ENCODE data around the gene UCK1.
"Not testable (repeated sequence)": the region's sequence is repeated elsewhere in the genome, so short reads cannot be mapped to it uniquely, and the experiment has no call there.

UCK1 gene

DNA sequence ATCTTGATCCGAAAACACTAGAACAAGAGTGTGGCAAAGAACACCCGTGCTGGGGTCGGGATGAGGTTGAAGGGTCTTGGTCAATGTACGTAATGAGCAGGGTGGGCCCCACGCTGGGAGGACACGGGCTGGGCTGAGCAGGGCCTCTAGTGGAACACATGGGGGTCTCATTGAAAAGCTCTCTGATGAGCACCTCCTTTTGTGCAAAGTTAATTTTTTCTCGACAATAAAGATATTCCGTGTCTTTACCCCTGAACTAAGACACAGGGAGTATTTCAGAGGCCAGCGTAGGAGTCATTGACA, 8.0 kb downstream of the UCK1 start:
- no peak for DNase-seq

DNA sequence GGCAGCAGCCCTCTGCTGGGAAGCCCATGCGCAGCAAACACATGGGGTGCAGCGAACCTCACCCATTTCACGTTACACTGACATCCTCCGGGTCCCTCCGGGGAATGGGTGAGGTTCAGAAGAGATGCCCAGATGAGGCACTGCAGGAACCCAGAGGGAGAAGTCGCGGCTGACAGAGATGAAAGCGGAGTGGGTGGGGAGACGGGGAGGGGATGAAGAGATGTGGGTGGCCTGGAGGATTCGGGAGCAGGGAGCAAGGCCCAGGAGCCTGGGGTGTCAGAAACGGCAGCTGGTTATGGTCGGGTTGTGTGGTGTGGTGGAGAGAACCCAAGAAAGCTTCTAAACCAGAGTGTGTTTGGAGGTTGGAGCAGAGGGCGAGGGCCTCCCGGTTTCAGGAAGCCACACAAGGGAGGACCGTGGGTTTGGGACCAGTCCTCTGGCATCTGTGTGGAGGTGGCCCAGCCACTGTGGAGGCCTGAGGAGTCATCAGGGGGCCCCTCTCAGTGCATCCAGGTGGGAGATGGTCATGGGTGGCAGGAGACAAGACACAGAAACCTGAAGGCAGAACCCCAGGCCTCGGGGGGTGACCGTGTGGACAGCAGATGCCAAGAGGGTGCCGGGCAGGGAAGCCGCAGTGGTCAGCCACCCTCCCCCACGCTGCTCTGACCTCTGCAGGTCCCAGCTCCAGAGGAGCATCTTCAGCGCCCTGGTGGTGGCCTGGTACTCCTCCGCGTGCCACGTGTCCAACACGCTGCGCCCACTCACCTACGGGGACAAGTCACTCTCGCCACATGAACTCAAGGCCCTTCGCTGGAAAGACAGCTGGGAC, 8.6 kb downstream of the UCK1 start:
- DNase-seq = no peak

DNA sequence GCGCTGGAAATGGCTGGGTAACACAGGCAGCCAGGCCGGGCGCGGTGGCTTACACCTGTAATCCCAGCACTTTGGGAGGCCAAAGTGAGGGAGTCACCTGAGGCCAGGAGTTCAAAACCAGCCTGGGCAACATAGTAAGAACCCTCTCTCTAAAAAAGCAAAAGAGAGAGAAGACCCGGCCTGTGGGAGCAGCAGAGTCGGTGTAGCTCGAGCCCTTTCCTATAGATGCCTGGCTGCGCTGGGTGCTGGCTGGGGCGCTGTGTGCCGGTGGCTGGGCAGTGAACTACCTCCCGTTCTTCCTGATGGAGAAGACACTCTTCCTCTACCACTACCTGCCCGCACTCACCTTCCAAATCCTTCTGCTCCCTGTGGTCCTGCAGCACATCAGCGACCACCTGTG, 9.2 kb downstream of the UCK1 start:
- no peak for DNase-seq

DNA sequence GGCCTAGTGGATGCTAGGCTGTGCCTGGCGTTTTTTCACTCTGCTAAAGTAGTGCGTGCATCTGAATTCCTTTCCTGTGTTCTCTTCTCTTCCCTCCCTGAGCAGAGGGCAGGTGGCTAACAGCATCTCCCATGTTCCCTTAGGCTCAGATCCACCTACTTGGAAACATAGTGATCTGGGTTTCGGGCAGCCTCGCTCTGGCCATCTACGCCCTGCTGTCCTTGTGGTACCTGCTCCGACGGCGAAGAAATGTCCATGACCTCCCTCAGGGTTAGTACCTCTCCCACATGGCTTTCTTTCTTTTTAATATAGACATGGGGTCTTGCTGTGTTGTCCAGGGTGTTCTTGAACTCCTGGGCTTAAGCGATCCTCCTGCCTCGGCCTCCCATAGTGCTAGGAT, 9.9 kb downstream of the UCK1 start:
- no peak for DNase-seq

DNA sequence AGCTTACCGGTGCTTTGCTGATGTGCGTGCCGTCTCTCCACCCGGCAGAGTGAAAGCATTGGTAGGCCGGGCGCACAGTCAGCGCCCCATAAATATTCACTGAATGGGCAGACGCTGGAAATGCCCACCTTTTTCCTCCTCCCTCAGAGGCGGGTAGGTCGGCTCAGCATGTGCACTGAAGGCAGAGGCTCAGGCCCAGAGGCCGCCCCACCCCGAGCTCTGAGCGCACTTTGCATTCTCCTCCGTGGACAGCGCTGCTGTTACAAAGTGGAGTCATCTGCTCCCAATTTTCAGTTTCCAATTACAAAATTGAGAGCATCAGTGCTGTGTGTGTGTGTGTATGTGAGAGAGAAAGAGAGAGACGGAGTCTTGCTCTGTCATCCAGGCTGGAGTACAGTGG, 10.6 kb downstream of the UCK1 start:
- no peak for DNase-seq

DNA sequence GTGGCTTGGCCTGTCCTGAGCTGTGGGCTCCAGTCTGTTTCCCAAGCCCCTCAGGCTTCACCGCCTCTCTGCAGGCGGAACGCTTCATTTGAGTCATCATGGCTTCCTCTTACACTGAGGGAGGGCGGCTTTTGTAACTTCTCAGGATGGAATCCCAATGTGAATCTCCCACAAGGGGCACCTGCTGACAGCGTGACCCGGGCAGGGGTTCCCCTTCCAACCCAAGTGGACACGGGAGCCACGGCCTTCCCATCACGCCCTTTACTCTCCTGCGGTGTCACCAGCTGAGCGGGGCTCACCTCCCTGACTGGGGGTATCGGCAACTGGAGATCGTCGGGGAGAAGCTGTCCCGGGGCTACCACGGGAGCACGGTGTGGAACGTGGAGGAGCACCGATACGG, 12.5 kb downstream of the UCK1 start:
- no peak for DNase-seq

DNA sequence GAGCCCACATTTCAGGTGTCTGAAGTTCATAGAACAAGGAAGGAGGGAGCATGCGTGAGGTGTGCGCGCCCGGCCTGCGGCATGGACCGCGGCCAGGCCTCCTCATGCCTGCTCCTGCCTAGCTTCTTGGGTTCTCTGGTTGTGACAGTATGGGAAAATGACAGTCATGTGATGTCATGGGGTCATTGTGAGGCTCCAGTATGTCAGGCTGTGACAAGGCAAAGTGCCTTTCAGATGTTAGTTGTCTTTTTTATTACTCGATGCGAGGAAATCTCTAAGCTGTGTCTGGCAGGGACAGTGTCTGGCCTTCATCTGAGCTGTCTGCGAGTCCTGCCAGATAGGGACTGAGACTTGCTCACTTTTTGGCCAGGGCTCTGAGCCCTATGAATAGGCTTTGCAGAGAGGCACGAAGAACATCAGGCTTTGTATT, 13.3 kb downstream of the UCK1 start:
- no peak for DNase-seq

DNA sequence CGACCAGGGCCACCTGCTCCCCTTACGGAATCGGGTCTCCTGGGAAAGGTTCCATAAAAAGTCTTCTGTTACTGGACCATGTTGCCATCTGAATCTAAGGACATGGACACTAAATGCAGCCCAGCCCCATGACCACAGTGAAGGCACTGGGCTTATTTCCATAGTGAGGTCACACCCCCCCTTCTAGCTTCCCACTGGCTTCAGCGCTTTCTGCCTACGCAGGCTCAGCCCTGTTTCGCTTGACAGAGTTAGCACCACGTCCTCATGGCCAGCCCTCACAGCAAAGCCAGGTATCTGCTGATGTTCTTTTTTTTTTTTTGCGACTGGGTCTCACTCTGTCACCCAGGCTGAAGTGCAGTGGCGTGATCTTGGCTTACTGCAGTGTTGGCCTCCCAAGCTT, 14.1 kb downstream of the UCK1 start:
- DNase-seq = no peak

DNA sequence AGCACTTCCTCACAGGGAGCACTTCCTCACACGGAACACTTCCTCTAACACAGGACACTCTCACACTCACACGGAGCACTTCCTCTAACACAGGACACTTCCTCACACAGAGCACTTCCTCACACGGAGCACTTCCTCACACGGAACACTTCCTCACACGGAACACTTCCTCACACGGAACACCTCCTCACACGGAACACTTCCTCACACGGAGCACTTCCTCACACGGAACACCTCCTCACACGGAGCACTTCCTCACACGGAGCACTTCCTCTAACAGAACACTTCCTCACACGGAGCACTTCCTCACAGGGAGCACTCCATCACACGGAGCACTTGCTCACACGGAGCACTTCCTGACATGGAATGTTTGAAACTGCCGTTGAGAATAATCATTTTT, 15.0 kb downstream of the UCK1 start:
- no peak for DNase-seq

DNA sequence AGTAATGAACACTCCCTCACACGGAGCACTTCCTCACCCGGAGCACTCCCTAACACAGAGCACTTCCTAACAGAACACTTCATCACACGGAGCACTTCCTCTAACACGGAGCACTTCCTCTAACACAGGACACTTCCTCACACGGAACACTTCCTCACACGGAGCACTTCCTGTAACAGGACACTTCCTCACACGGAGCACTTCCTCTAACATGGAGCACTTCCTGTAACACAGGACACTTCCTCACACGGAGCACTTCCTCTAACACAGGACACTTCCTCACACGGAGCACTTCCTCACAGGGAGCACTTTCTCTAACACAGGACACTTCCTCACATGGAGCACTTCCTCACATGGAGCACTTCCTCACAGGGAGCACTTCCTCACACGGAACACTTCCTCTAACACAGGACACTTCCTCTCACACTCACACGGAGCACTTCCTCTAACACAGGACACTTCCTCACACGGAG, 15.5 kb downstream of the UCK1 start:
- not testable (repeated sequence) for DNase-seq

DNA sequence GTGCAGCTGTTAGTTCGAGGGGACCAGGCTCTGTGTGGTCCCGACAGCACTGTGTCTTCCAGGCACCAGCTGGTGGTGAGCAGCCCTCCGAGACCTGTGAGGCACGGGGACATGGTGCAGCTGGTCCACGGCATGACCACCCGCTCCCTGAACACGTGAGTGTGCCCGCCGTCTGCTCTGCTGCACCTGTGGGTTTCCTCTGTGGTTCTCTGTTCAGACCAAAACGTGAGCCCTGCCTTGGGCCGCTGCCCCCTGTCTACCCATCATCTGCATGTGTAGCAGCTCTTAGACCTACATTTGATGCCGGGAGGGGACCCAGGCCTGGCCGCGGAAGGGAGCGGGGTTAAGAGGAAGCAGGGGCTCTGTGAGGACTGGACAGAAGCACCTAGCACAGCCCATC, 17.9 kb downstream of the UCK1 start:
- no peak for DNase-seq

DNA sequence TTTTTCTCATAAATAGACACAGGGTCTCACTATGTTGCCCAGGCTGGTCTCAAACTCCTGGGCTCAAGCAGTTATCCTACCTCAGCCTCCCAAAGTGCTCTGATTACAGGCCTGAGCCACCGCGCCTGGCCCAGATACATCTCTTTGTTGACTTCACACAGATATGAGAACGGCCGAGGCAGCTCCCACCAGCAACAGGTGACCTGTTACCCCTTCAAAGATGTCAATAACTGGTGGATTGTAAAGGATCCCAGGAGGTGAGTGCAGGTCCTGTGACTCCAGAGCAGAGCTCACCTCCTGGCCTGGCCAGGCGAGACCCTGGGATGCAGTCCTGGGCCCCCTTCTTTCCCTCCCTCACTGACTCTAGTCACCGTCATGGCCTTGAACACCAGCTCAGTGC, 19.2 kb downstream of the UCK1 start:
- no peak for DNase-seq

DNA sequence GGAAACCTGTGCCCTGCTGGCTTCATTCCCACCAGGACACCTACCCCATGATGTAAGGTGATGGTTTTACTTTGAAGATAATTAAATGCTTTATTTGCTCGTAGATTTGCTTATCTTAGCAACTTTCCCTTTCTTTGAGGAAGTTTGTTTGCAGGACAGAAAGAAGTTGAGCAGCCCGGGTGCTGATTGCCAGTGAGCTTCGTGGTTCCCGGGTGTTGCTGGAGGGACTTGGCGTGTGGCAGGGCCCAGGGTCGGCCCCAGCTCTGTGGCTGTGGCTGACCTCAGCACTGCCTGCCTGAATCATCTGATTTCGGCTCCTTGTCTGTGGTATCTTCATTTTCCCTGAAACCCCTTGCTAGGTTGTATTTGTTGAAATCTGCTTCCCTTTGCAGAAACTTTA, 19.6 kb downstream of the UCK1 start:
- no peak for DNase-seq

DNA sequence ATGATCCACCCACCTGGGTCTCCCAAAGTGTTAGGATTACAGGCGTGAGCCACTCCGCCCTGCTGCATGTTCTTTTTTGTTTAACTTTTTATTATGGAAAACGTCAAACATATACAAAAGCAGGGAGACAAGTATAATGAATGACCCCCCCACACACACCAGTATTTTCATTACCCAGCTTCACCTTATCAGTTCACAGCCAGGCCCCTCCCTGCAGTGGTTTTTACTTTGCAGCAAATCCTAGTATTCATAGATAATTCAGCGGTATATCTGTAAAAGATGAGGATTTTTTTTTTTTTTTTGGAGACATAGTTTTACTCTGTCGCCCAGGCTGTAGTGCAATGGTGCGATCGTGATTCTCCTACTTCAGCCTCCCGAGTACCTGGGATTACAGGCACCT, 26.1 kb downstream of the UCK1 start:
- DNase-seq = no peak

DNA sequence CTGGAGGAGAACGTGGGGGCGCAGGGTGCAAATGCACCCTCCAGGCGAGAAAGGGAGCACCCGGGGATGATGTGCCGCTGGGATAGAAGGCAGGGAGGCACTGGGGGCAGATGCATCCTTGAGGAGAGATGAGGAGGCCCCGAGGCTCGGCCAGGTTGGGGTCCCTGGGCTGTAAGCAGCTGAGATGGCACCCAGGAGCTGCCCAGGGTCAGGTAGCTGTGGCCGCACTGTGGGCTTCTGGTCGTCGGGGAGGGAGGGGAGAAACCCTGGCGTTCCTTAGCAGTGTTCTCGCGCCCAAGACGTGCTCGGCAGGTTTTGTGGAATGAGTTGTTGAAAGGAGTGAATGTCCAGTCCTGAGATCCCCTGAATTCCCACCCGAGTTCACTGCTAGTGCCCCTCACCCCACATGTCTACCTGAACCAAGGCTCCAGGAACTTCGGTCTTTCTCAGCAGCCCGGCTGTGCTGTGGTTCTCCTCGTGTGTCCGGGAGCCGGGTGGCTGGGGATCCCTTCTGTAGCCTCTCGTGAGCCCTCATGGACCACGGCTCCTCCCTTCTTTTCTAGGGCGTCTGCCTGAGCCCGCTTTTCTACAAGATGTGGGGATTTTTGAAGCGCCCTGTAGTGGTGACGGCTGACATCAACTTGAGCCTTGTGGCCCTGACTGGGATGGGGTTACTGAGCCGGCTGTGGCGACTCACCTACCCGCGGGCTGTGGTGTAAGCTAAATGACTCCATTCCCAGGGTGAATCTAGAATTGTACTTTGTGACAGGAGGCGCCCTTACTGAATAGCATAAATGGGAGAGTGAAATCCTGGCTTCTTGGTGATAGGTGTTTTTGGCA, 27.2 kb downstream of the UCK1 start:
- DNase-seq = no peak

DNA sequence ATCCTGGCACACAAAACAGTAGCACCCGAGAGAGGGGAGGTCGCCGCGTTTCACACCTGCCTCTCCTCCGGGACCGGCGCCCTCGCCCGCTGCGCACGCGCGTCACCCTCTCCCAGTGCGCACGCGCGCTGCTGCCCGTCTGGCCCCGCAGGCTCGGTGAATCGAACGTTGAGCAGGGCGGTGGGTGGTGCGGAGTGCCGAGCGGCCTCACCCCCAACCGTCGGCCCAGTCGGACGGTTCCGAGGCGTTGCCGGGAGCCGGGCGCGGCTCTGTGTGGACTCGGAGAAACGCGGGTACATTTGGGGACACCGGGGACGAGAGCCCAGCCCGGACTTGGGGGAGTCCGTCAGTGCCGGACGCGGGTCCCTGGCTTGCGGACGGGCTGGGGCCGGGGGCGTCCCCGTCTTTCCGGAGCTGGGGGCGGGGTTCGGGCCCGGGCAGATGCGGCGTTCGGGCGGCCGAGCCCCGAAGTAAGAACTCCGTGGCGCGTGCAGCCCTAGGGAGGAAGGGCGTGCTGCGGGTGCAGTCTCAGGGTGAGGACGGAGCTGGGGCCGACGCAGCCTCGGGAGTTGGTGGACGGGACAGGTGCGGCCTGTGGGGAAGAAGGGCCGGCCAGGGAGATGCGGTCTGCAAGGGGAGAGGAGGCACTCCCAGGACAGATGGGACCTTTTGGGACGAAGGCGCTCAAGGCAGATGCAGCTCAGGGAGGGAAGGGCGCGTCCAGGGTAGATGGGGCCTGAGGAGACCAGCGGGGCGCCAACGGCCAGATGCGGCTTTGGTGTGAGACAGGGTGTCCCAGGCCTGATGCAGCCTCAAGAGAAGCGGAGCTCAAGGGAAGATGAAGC, 28.1 kb downstream of the UCK1 start, which contains the start of gene POMT1:
POMT1 (plus strand) TSS at position 138 of the 845 bp plus-strand sequence. CDS start 1,301 bp downstream, outside the sequence.
- DNase-seq = peak; percentile 90

DNA sequence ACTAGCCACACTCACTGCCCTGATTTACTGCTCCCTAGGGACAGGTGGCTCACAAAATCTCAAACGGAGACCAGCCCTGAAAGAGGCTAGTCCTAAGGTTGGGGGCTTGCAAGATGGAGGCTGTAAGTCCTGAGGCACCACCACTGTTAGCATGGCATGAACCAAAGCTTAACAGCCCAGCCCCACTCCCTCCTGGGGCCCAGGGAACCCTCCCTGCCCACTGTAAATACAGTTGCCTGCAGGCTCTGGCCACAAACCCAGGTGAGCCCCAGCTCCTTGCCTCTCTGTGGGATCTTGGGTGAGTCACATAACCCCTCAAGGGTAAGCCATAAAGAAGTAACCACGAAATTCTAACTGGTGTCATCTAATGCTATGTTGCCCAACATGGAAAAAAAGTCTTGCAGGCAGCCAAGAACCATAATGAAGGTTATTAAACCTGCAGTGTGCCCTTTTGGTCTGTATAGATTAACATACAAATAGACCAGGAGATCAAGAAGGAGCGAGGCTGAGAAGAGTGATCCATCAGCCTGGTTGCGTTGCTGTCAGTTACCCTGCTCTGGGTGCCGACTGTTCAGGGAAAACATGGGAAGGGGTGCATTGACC, 30.0 kb downstream of the UCK1 start:
- no peak for DNase-seq

DNA sequence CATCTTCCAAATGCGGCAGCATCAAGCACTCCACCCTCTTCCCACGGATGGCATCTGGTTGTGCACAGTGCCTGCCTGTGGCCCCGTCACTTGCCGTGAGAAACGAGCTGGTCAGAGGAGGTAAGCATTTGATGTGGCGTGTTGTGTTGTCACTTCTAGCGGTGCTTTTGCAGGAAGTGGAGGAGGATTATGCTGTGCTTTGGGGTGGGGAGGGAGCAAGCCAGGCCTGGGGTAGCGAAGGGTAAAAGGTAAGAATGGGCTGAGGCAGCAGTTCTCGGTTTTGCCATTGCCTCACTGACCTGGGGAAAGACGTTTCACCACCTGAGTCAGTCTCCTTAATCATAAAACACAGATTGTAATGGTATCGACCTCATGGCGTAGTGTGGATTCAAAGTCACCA, 30.7 kb downstream of the UCK1 start:
- DNase-seq = no peak

DNA sequence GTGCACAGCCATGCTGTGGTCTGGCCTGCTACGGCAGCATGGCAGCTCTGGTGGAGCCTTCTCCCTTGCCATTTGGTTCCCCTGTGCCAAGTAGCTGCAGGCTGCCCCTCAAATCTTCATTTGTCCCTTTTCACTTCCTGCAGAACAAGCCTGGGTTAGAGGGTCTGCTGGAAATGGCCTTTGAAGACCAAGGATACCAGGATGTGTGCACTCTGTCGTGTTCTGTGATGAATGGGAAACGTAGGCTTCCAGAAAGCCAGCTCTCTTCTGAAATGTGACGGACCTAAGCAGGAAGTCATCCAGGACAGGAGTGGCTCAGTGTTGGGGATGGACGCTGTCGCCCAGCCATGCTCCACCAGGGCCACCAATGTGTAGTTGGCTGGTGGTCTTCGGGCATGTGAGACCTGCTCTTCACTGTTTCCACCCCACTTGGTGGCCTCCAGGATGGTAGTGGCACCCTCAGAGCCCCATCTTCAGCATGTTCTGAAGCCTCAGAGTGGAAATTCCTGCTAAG, 31.8 kb downstream of the UCK1 start:
- DNase-seq = no peak

DNA sequence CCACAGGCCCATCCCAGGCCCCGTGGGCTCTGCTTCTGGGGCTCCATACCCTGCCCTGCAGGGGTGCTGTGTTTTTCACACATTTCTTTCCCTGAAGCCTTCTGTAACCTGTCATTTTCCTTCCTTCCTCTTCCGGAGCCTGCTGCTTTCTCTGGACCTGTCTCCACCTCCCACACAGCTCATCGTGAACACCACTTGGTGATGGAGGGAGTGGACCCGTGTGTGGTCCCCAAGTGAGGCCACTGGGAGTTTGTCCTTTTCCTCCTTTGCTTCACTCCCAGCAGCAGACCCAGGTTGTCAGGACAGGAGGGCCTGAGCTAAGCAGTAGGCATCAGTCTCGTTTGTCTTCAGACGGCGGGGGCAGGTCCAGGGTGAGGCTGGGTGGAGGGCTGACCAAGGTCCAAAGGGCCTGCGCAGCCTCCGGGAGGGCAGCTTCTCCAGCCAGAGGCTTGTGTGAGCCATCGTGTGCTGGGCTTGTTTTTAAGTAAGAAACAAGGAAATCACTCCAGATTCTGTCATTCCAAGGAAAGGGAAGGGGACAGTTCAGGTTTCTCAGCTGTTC, 34.1 kb downstream of the UCK1 start:
- no peak for DNase-seq

DNA sequence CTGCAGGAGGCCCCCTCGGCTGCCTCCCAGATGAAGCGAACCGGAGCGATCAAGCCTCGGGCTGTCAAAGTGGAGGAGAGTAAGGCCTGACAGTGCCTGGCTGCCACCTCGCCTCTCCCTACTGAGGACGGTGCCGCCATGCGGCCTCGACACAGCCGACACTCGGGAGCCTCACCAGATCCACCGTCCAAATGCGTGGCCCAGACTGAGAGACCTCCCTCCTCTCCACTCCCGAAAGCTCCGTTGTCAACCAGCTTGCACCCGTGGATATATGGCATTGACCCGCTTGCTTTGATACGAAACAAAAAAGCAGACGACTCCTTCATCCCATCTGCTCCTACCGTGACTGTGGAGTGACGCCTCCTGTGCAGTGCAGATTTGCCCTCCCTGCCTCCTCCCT, 35.3 kb downstream of the UCK1 start:
- DNase-seq = no peak

DNA sequence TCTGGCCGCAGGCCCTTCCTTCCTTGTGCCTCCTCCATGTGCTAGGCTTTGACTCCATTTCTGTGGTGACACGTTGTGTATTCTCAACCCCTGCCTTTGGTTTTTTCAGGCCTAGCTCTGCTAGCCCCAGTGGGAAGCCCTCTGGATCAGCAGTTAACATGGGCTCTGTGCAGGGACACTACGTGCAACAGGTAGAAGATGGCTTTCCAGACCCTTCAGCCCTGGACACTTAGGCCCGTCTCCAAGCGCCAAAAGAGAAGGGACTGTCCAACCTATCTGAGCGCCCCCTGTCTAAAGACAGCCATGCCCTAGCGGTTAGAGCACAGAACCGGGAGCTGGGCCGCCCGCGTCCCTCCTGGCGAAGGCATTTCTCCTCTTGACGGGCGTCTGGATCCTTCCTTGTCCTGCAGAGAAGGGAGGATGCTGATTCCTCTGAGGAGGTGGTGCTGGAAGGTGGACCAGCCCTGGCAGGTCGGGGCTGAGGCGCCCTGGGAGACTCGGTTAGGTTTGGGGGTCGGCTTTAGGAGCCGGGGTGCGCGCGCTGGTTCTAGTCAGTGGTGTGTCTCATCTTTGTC, 36.7 kb downstream of the UCK1 start:
- DNase-seq = no peak

Measured in NCI-H1105 treated with DMSO at 0.1 percent for 48 hours (cell line).